ENCODE data around the gene CKB.
A peak's percentile ranks its signal among the peaks of the same experiment; 100 is the strongest.

The CKB gene

DNA sequence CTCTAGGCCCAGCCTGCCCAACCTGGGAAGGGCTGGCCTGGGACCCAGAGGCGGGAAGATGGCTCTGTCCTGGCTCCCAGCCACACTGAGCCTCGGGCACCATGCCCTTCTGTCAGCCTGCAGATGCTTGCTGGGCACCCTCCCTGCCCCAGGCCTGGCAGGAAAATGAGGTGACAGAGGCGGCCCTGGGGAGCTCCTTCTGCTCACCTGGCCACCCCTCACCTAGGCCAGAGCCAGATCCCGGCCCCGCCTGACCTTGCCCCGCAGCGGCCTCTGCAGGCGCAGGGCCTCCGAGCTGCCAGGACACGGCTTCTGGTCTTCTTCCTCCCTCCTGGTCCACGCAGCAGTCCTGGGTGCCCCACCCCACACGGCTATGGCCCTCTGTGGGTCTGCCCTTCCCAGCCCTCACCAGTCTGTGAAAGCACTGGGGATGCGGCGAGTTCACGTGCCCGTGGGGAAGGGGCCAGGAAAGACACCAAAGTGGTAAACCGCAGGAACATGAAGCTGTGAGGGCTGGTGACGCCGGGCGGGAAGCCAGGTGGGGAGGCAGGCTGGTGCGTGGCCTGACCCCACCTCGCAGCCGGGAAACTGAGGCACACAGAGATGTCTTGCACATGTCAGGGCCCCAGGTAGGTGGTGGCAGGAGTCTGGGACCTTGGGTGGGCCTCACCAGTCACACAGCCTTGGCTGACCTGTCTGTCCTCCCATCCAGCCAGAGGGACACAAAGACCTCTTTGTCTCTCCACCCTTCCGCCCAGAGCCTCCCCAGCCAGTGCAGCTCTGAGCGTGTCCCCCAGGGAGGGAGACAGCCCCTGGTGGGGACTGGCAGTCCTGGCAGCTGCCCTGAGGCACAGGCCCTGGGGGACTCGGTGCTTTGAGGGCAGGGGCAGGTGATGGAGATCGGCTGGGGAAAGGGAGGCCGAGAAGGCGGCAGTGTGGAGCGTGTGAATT, 27.0 kb upstream of the CKB start:
- DNase-seq, result no peak

DNA sequence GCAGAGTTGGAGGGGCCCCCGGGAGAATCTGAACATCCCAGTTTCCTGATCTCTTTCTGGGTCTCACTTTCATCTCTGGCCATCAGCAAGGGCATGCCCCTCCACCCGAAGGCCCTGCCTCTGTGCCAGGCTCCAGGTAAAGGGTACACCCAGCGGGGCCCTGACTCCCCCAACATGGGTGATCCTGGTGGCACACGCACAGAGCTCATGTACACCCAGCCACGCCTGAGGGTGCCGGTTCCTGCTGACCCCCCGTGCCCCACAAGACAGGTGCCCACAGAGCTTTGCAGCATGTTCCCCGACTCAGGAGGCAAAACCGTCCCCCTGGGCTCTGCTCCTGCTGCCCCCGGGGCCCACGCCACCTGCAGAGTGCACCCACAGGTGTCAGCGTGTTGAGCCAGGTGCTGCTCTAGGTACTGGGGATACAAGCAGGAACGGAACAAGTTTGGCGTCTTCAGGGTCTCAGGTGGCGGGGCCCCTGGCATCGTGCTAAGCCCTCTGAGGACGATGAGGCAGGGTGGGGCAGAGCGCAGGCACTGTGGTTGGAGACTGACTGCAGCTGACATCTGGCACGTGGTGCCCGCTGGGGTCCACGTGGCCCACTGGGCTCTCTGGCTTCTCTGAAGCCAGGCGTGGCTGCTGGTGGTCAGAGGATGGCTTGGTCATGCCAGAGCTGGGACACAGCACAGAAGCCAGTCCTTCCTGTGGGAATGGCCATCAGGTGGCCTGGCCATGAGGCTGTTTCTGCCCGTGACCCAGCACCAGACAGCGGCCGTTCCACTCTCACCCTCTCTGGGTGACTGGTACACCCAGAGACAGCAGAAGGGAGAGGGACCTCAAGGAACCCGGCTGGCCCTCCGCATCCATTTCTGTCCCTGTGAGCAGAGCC, 26.1 kb upstream of the CKB start:
- no peak for DNase-seq

DNA sequence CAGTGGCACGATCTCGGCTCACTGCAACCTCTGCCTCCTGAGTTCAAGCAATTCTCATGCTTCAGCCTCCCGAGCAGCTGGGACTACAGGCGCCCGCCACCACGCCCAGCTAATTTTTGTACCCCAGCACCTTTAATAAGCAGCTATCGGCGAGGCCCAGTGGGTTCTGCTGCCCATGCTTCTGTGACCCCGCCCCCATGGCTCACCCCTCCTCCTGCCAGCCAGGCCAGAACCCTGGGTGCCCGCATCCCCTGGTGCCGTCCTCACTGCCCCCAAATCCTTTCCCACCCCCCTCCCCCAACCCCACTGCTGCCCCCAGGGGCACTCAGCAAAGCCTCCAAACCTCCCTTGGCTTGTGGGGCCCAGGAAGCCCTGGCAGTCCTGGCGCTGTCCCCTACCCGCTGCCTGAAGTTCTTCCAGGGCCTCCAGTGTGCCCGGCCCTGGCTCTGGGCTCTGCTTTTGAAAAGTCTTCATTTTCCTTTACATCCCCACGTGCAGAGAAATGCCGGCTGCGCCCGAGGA, 25.4 kb upstream of the CKB start:
- no peak for DNase-seq

DNA sequence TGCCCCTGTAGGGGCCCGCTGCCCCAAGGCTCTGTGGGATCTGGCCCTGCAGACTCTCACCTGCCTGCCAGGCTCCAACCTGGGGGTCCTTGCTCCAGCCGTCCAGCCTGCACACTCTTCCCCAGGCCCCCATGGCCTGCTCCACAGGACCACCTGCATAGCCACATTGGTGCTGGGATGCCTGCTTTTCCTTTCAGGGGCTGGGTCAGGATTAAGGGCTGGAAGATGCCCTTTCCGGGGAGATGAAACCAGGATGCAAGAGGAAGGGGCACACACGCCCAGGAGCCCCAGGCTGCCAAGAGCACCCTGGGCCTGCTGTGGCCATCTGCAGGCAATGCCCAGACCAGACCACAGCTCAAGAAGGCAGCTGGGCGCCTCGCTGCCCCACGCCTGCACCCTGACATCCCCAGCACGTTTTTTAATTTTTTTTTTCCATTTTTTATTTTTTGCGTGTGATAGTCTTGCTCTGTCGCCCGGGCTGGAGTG, 24.9 kb upstream of the CKB start:
- DNase-seq, result no peak

GRCh38 chr14:103546652-103547454, 24.2 kb upstream of the CKB start:
- DNase-seq, result peak; percentile 78

GRCh38 chr14:103545915-103546651, 23.5 kb upstream of the CKB start:
- no peak for DNase-seq

GRCh38 chr14:103545219-103545914, 22.7 kb upstream of the CKB start:
- DNase-seq, result no peak

DNA sequence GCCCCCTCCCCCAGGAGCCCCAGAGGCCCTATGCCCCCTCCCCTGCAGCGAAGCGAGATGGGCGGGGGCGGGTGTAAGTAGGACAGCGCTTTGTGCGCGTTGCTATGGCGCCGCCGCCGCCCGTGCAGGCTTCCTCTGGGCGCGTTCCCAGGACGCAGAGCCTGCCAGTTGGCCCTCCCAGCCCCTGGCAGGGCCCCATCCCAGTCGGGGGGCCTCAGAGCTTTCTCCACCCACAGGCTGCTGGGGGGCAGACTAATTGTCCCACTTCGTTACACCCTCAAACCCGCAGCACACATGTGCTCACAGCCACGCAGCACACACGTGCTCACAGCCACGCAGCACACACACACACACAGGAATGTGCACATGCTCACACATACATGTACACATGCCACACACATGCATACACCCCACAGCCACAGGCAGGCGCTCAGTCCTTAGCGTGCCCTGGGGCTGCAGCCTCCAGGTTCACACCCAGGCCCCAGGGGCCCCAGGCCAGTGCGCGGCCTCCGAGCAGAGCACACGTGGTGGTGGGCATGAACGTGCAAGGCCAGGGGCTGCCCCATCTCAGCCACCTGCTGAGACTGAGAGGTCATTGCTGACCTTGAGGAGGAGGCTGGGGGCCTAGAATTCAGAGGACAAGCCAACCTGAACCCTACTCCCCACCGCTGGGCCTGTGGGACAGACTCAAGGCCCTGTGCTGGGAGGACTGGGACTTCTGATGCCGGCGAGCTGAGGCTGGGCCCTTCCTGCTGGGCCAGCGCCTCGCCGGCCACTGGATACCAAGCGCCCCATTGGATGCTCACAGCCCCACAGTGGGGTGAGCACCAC, 22.0 kb upstream of the CKB start:
- no peak for DNase-seq

DNA sequence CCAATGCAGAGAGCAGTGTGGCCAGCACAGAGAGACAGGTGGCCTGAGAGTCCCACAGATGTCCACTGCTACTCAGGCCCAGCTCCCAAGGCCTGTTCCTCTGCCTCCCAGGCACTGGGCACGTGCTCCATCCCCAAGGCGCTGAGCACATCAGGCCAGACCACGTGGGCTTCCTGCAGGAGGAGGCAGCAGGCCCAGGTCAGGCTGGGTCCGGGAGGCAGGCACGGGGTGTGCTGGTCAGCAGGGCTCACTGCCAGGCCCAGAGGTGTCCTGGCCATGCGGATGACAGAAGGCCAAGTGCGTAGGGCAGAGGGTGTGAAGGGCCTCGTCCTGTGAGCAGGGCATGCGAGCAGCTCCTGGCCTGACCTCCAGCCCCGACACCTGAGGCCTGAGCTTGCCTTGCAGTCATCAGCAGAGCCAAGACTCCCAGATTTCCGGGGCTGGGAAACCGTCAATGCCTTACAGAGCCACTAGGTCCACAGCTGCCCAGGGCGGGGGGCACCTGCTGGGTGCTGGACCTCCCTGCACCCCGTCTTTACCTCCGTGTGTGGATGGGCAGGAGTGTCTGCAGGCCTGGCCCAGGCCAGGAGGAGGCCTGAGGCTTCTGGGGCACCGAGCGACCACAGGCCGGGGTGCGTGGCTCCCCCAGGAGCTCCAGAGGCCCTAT, 21.2 kb upstream of the CKB start:
- no peak for DNase-seq

DNA sequence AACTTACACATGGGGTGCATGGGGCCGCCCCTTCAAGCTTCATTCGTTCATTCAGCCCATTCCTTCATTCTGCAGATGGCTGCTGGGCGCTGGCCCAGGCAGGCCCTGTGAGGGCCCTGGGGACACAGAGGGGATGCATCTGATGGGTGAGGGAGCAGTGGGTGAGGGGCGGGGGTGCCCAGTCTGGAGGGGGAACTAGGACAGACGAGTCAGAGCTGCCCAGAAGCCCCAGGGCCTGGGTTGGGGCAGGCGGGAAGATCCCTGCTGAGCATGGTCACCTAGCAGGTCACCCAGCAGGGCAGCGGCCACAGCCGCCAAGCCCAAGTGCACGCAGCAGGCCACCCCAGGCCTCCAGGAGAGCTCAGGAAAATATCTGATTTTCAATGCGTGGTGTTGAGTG, 20.5 kb upstream of the CKB start:
- DNase-seq, result no peak

DNA sequence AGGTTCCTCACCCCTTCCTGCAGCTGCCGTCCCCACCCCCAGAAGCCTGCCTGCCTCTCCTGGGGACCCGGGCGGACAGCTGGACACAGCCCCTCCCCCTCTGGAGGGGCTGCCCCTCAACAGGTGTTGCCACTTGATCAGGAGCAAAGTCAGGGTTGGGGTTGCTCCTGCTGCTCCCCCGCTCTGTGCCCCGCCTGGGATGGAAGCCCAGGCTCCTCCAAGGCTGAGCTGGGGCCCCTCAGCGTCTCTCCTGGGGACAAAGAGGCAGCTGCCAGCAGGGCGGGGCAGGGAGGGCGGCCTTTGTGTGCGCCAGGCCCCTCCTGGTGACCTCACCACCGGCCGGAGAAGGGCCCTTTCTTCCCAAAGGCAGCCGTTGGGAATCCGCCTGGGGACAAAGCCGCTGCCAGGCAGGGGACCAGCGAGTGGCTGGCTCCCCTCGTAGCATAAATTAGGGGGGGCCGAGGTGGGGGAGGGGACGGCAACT, 20.0 kb upstream of the CKB start:
- DNase-seq, result no peak

GRCh38 chr14:103541709-103542604, 19.3 kb upstream of the CKB start:
- no peak for DNase-seq

GRCh38 chr14:103540821-103541708, 18.4 kb upstream of the CKB start:
- DNase-seq, result no peak

DNA sequence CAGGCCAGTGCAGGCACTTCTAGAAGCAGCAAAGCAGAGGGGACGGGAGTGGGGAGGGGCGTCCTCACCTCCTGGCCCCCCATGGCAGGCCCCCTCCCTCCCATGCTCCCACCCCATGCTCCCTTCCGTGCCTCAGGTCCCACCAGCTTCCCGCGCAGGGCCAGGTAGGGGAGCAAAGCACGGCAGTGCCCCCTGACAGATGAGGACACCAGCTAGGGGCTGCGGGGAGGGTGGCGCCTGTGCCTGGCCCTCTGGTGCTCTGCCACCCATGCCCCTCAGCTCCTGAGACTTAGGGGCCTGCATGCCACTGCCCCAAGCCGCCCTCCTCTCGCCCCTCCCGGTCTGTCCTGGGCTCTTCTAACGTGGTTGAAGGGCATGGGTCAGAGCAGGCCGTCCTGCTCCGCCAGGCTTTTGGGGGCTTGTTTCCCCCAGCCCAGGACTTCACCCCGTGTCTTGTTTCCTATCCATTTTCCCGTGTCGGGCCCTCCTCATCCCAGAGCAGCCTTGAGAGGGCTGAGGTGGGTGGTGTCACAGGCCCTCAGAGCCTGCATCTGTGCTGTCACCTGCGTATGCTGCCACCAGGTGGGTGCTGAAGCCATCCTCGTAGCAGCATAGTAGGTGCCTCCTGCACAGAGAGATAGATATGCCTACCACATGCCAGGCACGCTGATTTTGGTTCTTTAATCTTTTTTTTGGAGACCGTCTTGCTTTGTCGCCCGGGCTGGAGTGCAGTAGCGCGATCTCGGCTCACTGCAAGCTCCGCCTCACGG, 16.6 kb upstream of the CKB start:
- no peak for DNase-seq

DNA sequence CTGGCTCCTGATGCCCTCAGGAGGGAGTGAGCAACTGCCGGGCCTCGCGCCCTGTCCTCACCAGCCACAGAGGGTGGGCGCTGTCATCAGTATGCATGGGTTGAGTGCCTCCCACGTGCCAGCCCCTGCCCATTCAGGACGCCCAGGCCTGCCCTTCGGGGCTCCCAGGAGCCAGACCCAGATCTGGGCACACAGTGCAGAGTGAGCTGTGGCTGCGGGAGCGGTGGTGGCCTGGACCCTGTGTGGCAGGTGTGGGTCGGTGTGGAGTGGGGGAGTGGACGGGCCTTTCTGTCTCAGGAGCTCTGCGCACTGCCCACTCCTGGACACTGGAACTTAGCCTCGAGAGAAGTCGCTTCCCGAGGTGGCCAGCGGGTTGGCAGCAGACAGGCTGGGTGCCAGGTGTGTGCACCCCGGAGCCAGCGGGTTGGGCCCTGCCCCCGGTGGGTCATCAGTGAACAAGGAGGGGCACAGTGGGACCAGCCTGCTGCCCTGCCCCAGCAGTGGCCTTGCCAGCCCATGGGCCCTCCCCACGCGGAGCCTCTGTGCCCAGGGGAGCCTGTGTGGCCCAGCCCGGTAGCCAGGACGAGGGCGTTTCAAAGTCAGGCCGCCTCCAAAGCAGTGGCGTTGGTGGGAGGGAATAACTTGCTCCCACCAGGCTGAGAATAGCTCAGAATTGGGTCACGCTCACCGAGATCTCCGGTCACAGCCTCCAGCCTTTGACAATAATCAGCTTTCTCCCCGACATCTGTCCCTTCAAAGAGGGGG, 15.8 kb upstream of the CKB start:
- DNase-seq, result no peak

Data from activated CD4-positive, alpha-beta T cell treated with anti-CD3 and anti-CD28 coated beads, Interleukin-10, Interleukin-2, amounts not matched to agents 100 ng/mL and 50 ng/mL, durations not matched to agents 16 hours and 8 hours (primary cell).